ENCODE results near the gene KIF19.

The KIF19 gene

GRCh38 chr17:74371653-74372147 is 45.7 kb downstream of the KIF19 start:
- ChIA-PET CTCF (interaction anchor here (0.6 kb wide), 1 partner anchor 35 kb away, joined by 3 read pairs; no protein-coding TSS in a partner anchor), POLR2A (ENCODE audit: low non-redundant PET) (no interaction called here)
- no peak for TF ChIP-seq CTCF (conservative IDR thresholded peaks at IDR 0.05; ENCODE audit: low read depth)
- no peak for DNase-seq (ENCODE audit: low spot score)
- H3K27ac ChIP-seq, result no peak overlapping the region

- DNase-seq (ENCODE audit: low spot score), result no peak
- POLR2A ChIA-PET (ENCODE audit: low non-redundant PET), result no interaction called here
- TF ChIP-seq CTCF (conservative IDR thresholded peaks at IDR 0.05; ENCODE audit: low read depth), result no peak
- H3K27ac ChIP-seq, result no peak overlapping the region
- CTCF ChIA-PET, result interaction anchor here (0.7 kb wide), 1 partner anchor 253 kb away, joined by 4 read pairs; no protein-coding TSS in a partner anchor
Measured at GRCh38 chr17:74372426-74372825, 46.4 kb downstream of the KIF19 start.

GRCh38 chr17:74373838-74374606 is 48.0 kb downstream of the KIF19 start:
- DNase-seq (ENCODE audit: low spot score), result no peak
- TF ChIP-seq CTCF (conservative IDR thresholded peaks at IDR 0.05; ENCODE audit: low read depth), result no peak
- no peak overlapping the region for H3K27ac ChIP-seq
- POLR2A ChIA-PET (ENCODE audit: low non-redundant PET), result no interaction called here
- CTCF ChIA-PET, result interaction anchor here (0.8 kb wide), 1 partner anchor 42 kb away, joined by 3 read pairs; no protein-coding TSS in a partner anchor

GRCh38 chr17:74374858-74375257 is 48.8 kb downstream of the KIF19 start:
- no peak for DNase-seq (ENCODE audit: low spot score)
- ChIA-PET CTCF (no interaction called here), POLR2A (ENCODE audit: low non-redundant PET) (no interaction called here)
- no peak for TF ChIP-seq CTCF (conservative IDR thresholded peaks at IDR 0.05; ENCODE audit: low read depth)
- no peak overlapping the region for H3K27ac ChIP-seq

- ChIA-PET POLR2A (ENCODE audit: low non-redundant PET) (no interaction called here), CTCF (interaction anchor here (0.5 to 4.8 kb wide), 41 partner anchors 9 to 601 kb away, joined by 3 to 56 read pairs (median 4); partner anchors contain the start of gene BTBD17)
- peak; percentile 96 for TF ChIP-seq CTCF (conservative IDR thresholded peaks at IDR 0.05; ENCODE audit: low read depth)
- peak overlapping the region; percentile 89 for H3K27ac ChIP-seq
- DNase-seq (ENCODE audit: low spot score), result peak; percentile 81
Measured at GRCh38 chr17:74379495-74380085, 53.6 kb downstream of the KIF19 start.

- ChIA-PET POLR2A (ENCODE audit: low non-redundant PET) (no interaction called here), CTCF (interaction anchor here (0.5 to 4.8 kb wide), 17 partner anchors 12 to 696 kb away, joined by 3 to 56 read pairs (median 3); no protein-coding TSS in a partner anchor)
- H3K27ac ChIP-seq, result peak overlapping the region; percentile 89
- TF ChIP-seq CTCF (conservative IDR thresholded peaks at IDR 0.05; ENCODE audit: low read depth), result no peak; the same call in 1 of the 2 replicates
- peak; percentile 75 for DNase-seq (ENCODE audit: low spot score)
Measured at GRCh38 chr17:74380086-74380958, 54.3 kb downstream of the KIF19 start.
